HG02763 (cell line): Measurements from ENCODE around the gene CHCT1.
"Not testable (repeated sequence)": the region's sequence is repeated elsewhere in the genome, so short reads cannot be mapped to it uniquely, and the experiment has no call there.

Experiments
- ATAC-seq: cut with Tn5 transposase; IDR thresholded peaks from one replicate; pipeline ENCODE4 v1.9.1; 2021; ENCODE audit warnings: mild to moderate bottlenecking, moderate library complexity; ENCODE audit not compliant: unreplicated experiment

CHCT1 gene

GRCh38 chr17:60398227-60398959 lies 23.9 kb upstream of the CHCT1 start:
- no peak for ATAC-seq

- ATAC-seq: no peak
Observed at GRCh38 chr17:60401819-60402218, 20.5 kb upstream of the CHCT1 start.

- ATAC-seq: no peak
Observed at GRCh38 chr17:60403523-60403810, 18.8 kb upstream of the CHCT1 start.

DNA sequence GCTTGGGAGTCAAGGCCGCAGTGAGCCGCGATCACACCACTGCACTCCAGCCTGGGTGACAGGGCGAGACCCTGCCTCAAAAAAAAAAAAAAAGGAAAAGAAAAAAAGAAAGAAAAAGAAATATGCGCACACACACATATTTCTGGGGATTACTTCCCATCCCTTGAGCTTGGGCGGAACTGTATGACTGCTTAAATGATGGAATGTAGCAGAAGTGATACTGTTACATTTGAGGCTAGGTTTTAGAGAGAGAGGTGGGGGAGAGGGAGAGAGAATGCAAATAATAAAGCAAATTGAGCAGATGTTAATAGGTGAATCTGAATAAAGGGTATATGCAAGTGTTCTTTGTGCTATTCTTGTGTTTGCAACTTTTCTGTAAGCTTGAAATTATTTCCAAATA lies 18.3 kb upstream of the CHCT1 start:
- no peak for ATAC-seq

DNA sequence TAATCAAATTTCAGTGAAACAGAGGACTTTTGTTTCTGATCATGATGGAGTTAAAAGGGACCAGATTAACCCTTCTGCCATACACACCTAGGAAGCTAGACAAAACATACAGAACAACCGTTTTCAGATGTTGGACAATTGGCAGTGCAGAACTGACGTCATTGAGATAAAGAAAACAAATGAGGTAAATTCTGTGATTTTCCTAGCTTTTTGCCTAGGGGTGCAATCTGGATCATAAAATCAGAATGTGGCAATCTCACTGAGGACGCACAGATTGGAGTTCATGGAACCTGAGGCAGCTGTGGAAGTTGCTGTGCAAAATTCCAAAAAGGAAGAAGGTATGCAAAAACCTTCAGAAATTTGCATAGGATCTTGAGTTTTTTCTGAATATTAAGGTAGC lies 15.4 kb upstream of the CHCT1 start:
- ATAC-seq: no peak

DNA sequence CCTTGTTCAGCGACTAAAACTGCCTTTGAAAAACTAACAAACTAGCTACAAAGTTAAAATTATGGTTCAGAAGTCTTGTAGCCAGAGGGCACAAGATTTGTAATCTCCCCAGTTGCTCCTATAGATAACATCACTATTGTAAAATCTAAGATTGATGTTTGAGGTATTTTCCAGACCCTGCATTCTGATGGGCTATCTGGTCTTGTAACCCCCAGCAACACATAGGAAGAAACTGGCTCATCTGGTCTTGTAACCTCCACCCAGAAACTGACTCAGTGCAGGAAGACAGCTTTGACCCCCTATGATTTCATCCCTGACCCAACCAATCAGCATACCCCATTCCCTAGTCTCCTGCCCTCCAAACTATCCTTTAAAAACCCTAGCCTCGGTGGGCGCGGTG lies 12.3 kb upstream of the CHCT1 start:
- ATAC-seq: no peak

- no peak for ATAC-seq
Observed at GRCh38 chr17:60412701-60413100, 9.6 kb upstream of the CHCT1 start.

GRCh38 chr17:60415146-60415545 lies 7.1 kb upstream of the CHCT1 start:
- no peak for ATAC-seq

GRCh38 chr17:60416368-60416925 lies 5.8 kb upstream of the CHCT1 start:
- no peak for ATAC-seq

DNA sequence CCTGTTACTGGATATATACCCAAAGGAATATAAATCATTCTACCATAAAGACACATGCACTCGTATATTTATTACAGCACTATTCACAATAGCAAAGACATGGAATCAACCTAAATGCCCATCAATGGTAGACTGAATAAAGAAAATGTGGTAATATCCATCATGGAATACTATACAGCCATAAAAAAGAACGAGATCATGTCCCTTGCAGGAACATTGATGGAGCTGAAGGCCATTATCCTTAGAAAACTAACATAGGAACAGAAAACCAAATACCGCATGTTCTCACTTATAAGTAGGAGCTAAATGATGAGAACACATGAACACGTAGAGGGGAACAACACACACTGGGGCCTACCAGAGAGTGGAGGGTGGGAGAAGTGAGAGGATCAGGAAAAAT lies 3.3 kb upstream of the CHCT1 start:
- ATAC-seq: not testable (repeated sequence)

- ATAC-seq: not testable (repeated sequence)
Observed at GRCh38 chr17:60419875-60420274, 2.4 kb upstream of the CHCT1 start.

DNA sequence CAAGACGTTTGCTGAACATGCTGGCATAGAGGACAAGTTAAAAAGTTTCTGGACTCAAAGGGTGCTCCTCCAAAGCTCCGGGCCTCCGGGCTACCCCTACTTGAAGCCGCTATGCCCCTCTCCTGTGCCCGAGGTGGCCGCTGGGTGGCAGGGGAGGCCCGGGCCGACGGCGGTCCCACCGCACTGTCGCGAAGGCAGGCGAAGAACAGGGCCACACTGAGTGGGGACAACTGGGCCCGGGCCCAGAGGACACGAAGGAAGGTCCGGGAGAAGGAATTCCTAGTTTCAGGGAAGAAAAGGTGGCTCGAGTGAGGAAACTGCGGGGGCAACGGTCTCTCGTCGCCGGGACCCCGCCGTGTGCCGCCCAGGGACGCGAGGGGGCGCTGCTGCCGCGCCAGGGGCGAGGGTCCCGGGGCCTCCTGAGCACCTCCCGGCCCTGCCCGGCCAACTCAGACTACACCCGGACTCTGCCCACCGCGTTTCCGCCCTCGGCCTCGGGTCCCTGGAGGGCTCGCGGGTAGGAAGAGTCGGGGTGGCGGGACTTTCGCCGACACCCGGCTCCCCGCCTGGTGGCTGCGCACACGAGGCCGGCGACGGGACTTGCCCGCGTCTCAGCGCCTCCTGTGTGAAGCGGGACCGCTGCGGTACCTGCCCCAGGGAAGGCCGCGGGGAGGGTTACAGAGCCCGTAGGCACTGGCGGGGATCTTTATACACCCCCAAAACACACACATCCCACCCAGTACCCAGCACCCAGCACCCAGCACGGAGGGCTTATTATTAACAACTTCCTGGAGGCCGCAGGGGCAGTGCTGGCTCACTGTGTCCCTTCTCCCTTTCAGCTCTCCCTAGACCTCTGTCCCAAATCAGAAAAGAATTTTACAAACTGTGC lies 772 bp upstream of the CHCT1 start:
- ATAC-seq: peak; percentile 85

GRCh38 chr17:60423865-60424264 lies 1.6 kb downstream of the CHCT1 start:
- no peak for ATAC-seq

GRCh38 chr17:60425626-60426025 lies 3.3 kb downstream of the CHCT1 start:
- no peak for ATAC-seq

DNA sequence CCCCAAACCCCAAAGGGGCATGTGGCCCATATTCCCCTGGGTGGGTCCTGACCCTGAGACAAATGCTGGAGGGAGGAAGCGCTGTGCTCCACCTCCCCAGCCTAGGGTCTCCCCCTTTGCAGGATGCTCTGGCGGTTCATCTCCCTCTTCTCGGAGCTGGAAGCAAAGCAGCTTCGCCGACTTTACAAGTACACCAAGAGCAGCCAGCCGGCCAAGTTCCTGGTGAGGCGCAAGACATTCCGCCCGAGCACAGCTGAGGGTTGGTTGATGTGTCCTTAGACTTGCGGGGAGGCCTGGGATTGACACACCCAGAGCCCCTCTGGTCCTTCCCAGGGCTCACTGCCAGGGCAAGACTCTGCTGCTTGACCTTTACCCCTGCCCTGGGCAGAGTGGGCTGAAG lies 4.3 kb downstream of the CHCT1 start:
- ATAC-seq: no peak

GRCh38 chr17:60428491-60428890 lies 6.2 kb downstream of the CHCT1 start:
- not testable (repeated sequence) for ATAC-seq

DNA sequence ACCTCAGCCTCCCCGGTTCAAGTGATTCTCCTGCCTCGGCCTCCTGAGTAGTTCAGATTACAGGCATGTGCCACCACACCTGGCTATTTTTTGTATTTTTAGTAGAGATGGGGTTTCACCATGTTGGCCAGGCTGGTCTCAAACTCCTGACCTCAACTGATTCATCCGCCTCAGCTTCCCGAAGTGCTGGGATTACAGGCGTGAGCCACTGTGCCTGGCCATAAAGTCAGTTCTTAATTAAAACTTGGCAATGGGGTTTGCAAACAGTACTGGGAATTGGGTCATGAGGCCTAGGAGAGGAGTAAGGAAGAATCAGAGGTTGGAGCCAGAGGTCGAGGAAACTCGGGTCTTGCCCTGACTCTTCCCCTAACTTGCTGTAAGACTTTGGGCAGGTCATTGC lies 8.3 kb downstream of the CHCT1 start:
- not testable (repeated sequence) for ATAC-seq

GRCh38 chr17:60433021-60433997 lies 11.0 kb downstream of the CHCT1 start:
- ATAC-seq: not testable (repeated sequence)

DNA sequence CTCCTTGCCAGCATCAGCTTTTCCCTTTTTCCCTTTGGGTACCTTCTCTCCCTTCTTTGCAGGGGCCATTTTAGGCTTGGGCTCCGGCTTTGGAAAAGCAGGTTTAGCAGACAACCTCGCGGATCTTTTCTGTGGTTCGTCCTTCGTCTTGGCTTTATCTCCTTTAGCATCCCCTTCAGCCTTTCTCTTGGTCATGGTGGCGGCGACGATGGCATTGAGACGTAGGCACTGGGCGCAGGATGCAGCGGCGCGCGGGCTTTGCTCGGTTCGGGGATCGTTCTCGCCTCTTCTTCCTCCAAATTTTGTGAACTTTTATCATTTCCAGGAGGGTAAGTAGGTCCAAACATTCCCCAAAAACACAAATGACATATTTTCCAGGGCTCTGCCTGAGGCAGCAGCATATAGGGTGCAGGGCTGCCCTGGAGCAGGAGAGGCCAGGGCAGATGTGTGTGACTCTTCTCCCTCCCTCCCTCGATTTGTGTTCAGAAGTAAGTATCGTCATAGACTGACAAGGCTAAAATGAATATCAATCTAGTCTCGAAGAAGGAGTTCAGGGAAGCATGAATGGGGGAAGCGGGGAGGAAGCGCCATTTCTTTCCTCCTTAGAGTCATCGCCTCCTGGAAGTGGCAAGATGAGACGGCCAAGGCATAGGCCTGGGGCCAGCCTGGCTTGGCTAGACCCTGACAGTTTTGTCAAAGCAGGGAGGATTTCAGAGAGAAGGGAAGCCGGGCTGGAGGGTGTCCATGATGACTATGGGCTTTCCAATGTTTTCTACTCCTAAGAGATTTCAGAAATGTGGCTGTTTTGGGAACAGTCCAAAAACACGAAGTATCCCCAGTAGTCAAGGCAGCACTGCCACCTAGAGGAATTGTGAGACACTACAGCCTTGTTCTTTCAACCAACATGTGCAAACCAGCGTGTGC lies 13.2 kb downstream of the CHCT1 start:
- no peak for ATAC-seq

DNA sequence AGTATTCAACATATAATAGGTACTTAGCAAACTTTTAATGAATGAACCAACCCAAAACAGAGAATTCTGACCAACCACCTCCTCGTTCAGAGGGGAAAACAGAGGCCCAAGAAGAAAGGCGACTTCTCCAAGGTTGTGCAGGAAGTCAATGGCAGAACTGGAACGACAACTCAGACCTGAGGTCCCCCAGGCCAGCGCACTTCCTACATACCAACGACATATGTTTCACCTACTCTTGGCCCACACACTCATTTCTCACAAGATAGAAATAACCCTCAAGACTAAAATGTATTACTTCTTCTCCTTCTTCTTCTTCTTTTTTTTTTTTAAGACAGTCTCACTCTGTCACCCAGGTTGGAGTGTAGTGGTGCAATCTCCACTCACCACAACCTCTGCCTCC lies 14.4 kb downstream of the CHCT1 start:
- no peak for ATAC-seq
